SK-N-SH treated with all-trans-retinoic acid at 6 μM for 48 hours (cell line): ENCODE results near the gene MVK.

Experiments used
- ATAC-seq: fragments of 200-7000 bp; cut with Tn5 transposase; 3 replicates; pipeline ENCODE4 v1.9.1; 2020; ENCODE audit warnings: mild to moderate bottlenecking, moderate library complexity
- ARNTL ChIP-seq: fragments of 450-650 bp; formaldehyde crosslinking; IDR thresholded peaks from 2 replicates; pipeline ENCODE4 v1.5.0; 2020; ENCODE audit warnings: low read depth, mild to moderate bottlenecking, moderate library complexity, borderline replicate concordance
- BACH2 ChIP-seq: fragments of 250-450 bp; sonication (Bioruptor Pico); IDR thresholded peaks from 2 replicates; pipeline ENCODE4 v1.9.0; 2021; ENCODE audit warnings: mild to moderate bottlenecking, borderline replicate concordance
- CREB5 ChIP-seq: fragments of 250-450 bp; sonication (Bioruptor Pico); IDR thresholded peaks from 2 replicates; pipeline ENCODE4 v1.5.1; 2020; ENCODE audit warnings: low read depth, mild to moderate bottlenecking, moderate library complexity
- CSDC2 ChIP-seq: fragments of 250-450 bp; sonication (Bioruptor Pico); IDR thresholded peaks from 2 replicates; pipeline ENCODE4 v1.5.0; 2020; ENCODE audit warnings: mild to moderate bottlenecking, moderate library complexity
- CSRNP3 ChIP-seq: fragments of 250-450 bp; sonication (Bioruptor Pico); IDR thresholded peaks from 2 replicates; pipeline ENCODE4 v1.5.1; 2021; ENCODE audit warnings: mild to moderate bottlenecking, moderate library complexity
- ESRRG ChIP-seq: fragments of 250-450 bp; sonication (Bioruptor Pico); IDR thresholded peaks from 2 replicates; pipeline ENCODE4 v1.6.1; 2021; ENCODE audit warnings: mild to moderate bottlenecking
- GLIS3 ChIP-seq: fragments of 250-450 bp; sonication (Bioruptor Pico); IDR thresholded peaks from 2 replicates; pipeline ENCODE4 v1.5.0; 2020; ENCODE audit warnings: mild to moderate bottlenecking, moderate library complexity
- ISL1 ChIP-seq: fragments of 250-450 bp; sonication (Bioruptor Pico); IDR thresholded peaks from 2 replicates; pipeline ENCODE4 v2.1.2; 2022; ENCODE audit warnings: mild to moderate bottlenecking, moderate library complexity
- OSR1 ChIP-seq: fragments of 250-450 bp; sonication (Bioruptor Pico); IDR thresholded peaks from 2 replicates; pipeline ENCODE4 v1.8.0; 2022; ENCODE audit warnings: moderate library complexity, mild to moderate bottlenecking, inconsistent platforms
- POU6F1 ChIP-seq: fragments of 250-450 bp; sonication (Bioruptor Pico); IDR thresholded peaks from 2 replicates; pipeline ENCODE4 v1.8.0; 2021; ENCODE audit warnings: low read depth, mild to moderate bottlenecking, moderate library complexity, borderline replicate concordance
- PPARA ChIP-seq: fragments of 250-450 bp; sonication (Bioruptor Pico); IDR thresholded peaks from 2 replicates; pipeline ENCODE4 v1.5.0; 2020; ENCODE audit warnings: mild to moderate bottlenecking, borderline replicate concordance
- RARB ChIP-seq: fragments of 250-450 bp; sonication (Bioruptor Pico); IDR thresholded peaks from 2 replicates; pipeline ENCODE4 v1.8.0; 2021; ENCODE audit warnings: mild to moderate bottlenecking, moderate library complexity
- SNAI2 ChIP-seq: fragments of 250-450 bp; sonication (Bioruptor Pico); IDR thresholded peaks from 2 replicates; pipeline ENCODE4 v1.5.0; 2020; ENCODE audit warnings: mild to moderate bottlenecking, moderate library complexity
- TCF4 ChIP-seq: fragments of 250-450 bp; sonication (Bioruptor Pico); IDR thresholded peaks from 2 replicates; pipeline ENCODE4 v1.8.0; 2021; ENCODE audit warnings: mild to moderate bottlenecking, moderate library complexity, borderline replicate concordance
- TOX ChIP-seq: fragments of 250-450 bp; sonication (Bioruptor Pico); IDR thresholded peaks from 2 replicates; pipeline ENCODE4 v1.8.0; 2021; ENCODE audit warnings: mild to moderate bottlenecking, moderate library complexity, borderline replicate concordance
- TSHZ2 ChIP-seq: fragments of 250-450 bp; sonication (Bioruptor Pico); IDR thresholded peaks from 2 replicates; pipeline ENCODE4 v1.5.0; 2020; ENCODE audit warnings: mild to moderate bottlenecking, moderate library complexity
- ZFP3 ChIP-seq: fragments of 250-450 bp; sonication (Bioruptor Pico); IDR thresholded peaks from 2 replicates; pipeline ENCODE4 v1.5.0; 2020; ENCODE audit warnings: mild to moderate bottlenecking, moderate library complexity
- ZFP30 ChIP-seq: fragments of 450-650 bp; formaldehyde crosslinking; IDR thresholded peaks from 2 replicates; pipeline ENCODE4 v1.5.0; 2022; ENCODE audit warnings: mild to moderate bottlenecking, moderate library complexity
- ZNF565 ChIP-seq: fragments of 450-650 bp; formaldehyde crosslinking; conservative IDR thresholded peaks from 2 replicates; pipeline ENCODE4 v1.5.0; 2020; ENCODE audit warnings: low read depth, mild to moderate bottlenecking, moderate library complexity
- ZNF70 ChIP-seq: fragments of 450-650 bp; formaldehyde crosslinking; IDR thresholded peaks from 2 replicates; pipeline ENCODE4 v1.5.0; 2020; ENCODE audit warnings: mild to moderate bottlenecking, moderate library complexity
- TF ChIP-seq, protein P1 (sequence below): fragments of 250-450 bp; sonication (Bioruptor Pico); IDR thresholded peaks from 2 replicates; pipeline ENCODE4 v1.8.0; 2020; ENCODE audit warnings: mild to moderate bottlenecking, moderate library complexity, borderline replicate concordance

The MVK gene

DNA sequence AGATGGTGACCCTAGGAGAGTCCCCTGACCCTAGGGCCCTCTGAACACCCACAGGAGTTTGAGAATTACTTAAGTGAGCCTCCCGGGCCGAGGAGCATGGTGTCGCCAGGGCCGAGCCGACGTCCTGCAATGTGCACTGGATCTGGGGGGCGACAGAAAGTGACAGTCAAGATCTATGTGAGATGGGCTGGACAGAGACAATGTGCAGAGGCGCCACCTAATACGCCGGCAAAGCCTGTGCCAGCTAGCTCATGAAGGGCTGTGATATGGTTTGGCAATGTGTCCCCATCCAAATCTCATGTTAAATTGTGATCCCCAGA is 11.9 kb upstream of the MVK start:
- no peak for ATAC-seq
- no peak for TF ChIP-seq SNAI2
- no peak for TF ChIP-seq ZNF70 (CRISPR knock-in tag)
- TF ChIP-seq ZFP30 (CRISPR knock-in tag): no peak
- no peak for TF ChIP-seq CSRNP3 (CRISPR knock-in tag)
- no peak for TF ChIP-seq ESRRG (CRISPR knock-in tag)
- no peak for TF ChIP-seq GLIS3 (CRISPR knock-in tag)
- TF ChIP-seq, protein P1, sequence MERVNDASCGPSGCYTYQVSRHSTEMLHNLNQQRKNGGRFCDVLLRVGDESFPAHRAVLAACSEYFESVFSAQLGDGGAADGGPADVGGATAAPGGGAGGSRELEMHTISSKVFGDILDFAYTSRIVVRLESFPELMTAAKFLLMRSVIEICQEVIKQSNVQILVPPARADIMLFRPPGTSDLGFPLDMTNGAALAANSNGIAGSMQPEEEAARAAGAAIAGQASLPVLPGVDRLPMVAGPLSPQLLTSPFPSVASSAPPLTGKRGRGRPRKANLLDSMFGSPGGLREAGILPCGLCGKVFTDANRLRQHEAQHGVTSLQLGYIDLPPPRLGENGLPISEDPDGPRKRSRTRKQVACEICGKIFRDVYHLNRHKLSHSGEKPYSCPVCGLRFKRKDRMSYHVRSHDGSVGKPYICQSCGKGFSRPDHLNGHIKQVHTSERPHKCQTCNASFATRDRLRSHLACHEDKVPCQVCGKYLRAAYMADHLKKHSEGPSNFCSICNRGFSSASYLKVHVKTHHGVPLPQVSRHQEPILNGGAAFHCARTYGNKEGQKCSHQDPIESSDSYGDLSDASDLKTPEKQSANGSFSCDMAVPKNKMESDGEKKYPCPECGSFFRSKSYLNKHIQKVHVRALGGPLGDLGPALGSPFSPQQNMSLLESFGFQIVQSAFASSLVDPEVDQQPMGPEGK (CRISPR knock-in tag): no peak
- no peak for TF ChIP-seq POU6F1 (CRISPR knock-in tag)
- no peak for TF ChIP-seq TSHZ2 (CRISPR knock-in tag)
- TF ChIP-seq CSDC2 (CRISPR knock-in tag): no peak
- no peak for TF ChIP-seq ARNTL (CRISPR knock-in tag)
- TF ChIP-seq OSR1: no peak
- no peak for TF ChIP-seq ZFP3 (CRISPR knock-in tag)
- no peak for TF ChIP-seq TCF4
- TF ChIP-seq TOX (CRISPR knock-in tag): no peak
- TF ChIP-seq PPARA (CRISPR knock-in tag): no peak
- no peak for TF ChIP-seq ISL1 (CRISPR knock-in tag)

GRCh38 chr12:109562871-109563270 is 10.7 kb upstream of the MVK start:
- TF ChIP-seq ZNF565 (CRISPR knock-in tag) (no peak), BACH2 (CRISPR knock-in tag) (no peak), ZNF70 (CRISPR knock-in tag) (no peak), TCF4 (no peak), CREB5 (CRISPR knock-in tag) (no peak), CSRNP3 (CRISPR knock-in tag) (no peak), ARNTL (CRISPR knock-in tag) (no peak), TSHZ2 (CRISPR knock-in tag) (no peak), ESRRG (CRISPR knock-in tag) (no peak), CSDC2 (CRISPR knock-in tag) (no peak), ISL1 (CRISPR knock-in tag) (no peak), ZFP3 (CRISPR knock-in tag) (no peak), RARB (CRISPR knock-in tag) (no peak), SNAI2 (no peak)
- TF ChIP-seq, protein P1 (CRISPR knock-in tag): no peak
- no peak for ATAC-seq
